H9 (cell line): ENCODE results near the gene TFB1M. TPM values are rescaled to one million over a fixed set of nuclear protein-coding genes. Genes with fewer than 3 reads are reported as not detected.
A peak's percentile ranks its signal among the peaks of the same experiment; 100 is the strongest.

Experiments
- DNase-seq: peaks from one replicate; pipeline ENCODE4 v3.0.0-alpha.2; 2017
- H2AFZ ChIP-seq: one replicate; pipeline ENCODE4 v1.6.1; 2013; ENCODE audit warnings: mild to moderate bottlenecking, low read length, control low read depth, moderate library complexity
- H2AK5ac ChIP-seq: 2 replicates; pipeline ENCODE4 v1.6.1; 2013; ENCODE audit warnings: low read length, control low read depth, mixed read lengths; ENCODE audit not compliant: insufficient read length
- H2BK120ac ChIP-seq: one replicate; pipeline ENCODE4 v1.6.1; 2013; ENCODE audit warnings: low read depth, mild to moderate bottlenecking, low read length, control low read depth, inconsistent platforms; ENCODE audit not compliant: poor library complexity, severe bottlenecking
- H2BK12ac ChIP-seq: 2 replicates; pipeline ENCODE4 v1.6.1; 2013; ENCODE audit warnings: low read length, control low read depth, mixed read lengths, low read depth; ENCODE audit not compliant: insufficient read length
- H2BK15ac ChIP-seq: 2 replicates; pipeline ENCODE4 v1.6.1; 2013; ENCODE audit warnings: low read depth, low read length, control low read depth
- H2BK20ac ChIP-seq: one replicate; pipeline ENCODE4 v1.6.1; 2013; ENCODE audit warnings: low read depth, mild to moderate bottlenecking, low read length, control low read depth, inconsistent platforms; ENCODE audit not compliant: poor library complexity, severe bottlenecking
- H2BK5ac ChIP-seq: 2 replicates; pipeline ENCODE4 v1.6.1; 2013; ENCODE audit warnings: low read length, control low read depth, mixed read lengths; ENCODE audit not compliant: insufficient read length
- H3K14ac ChIP-seq: 2 replicates; pipeline ENCODE4 v1.6.1; 2013; ENCODE audit warnings: low read length, control low read depth; ENCODE audit not compliant: insufficient read depth
- H3K18ac ChIP-seq: 2 replicates; pipeline ENCODE4 v1.6.1; 2013; ENCODE audit warnings: low read depth, mild to moderate bottlenecking, mixed read lengths, low read length, control low read depth; ENCODE audit not compliant: insufficient read length
- H3K23ac ChIP-seq: 2 replicates; pipeline ENCODE4 v1.6.1; 2013; ENCODE audit warnings: low read length, control low read depth, mixed read lengths, low read depth; ENCODE audit not compliant: insufficient read length
- H3K23me2 ChIP-seq: 2 replicates; pipeline ENCODE4 v1.6.1; 2013; ENCODE audit warnings: low read depth, mild to moderate bottlenecking, mixed read lengths, low read length, control low read depth; ENCODE audit not compliant: insufficient read length, poor library complexity, severe bottlenecking
- H3K27ac ChIP-seq: 2 replicates; pipeline ENCODE4 v1.5.1; 2013; ENCODE audit warnings: low read length, control low read depth, mixed read lengths, low read depth; ENCODE audit not compliant: insufficient read length
- H3K27me3 ChIP-seq: 2 replicates; pipeline ENCODE4 v1.6.1; 2013; ENCODE audit warnings: low read length, control low read depth, inconsistent platforms; ENCODE audit not compliant: insufficient read depth
- H3K4ac ChIP-seq: 2 replicates; pipeline ENCODE4 v1.6.1; 2013; ENCODE audit warnings: low read depth, mild to moderate bottlenecking, control low read depth, inconsistent platforms, low read length, moderate library complexity
- H3K4me1 ChIP-seq: 2 replicates; pipeline ENCODE4 v1.6.1; 2013; ENCODE audit warnings: low read length, control low read depth, inconsistent platforms; ENCODE audit not compliant: insufficient read depth
- H3K4me2 ChIP-seq: 2 replicates; pipeline ENCODE4 v1.6.1; 2013; ENCODE audit warnings: low read length, control low read depth, mixed read lengths; ENCODE audit not compliant: insufficient read length, insufficient read depth
- H3K56ac ChIP-seq: 2 replicates; pipeline ENCODE4 v1.6.1; 2013; ENCODE audit warnings: low read depth, mild to moderate bottlenecking, mixed read lengths, low read length, control low read depth; ENCODE audit not compliant: insufficient read length
- H3K79me1 ChIP-seq: 2 replicates; pipeline ENCODE4 v1.6.1; 2013; ENCODE audit warnings: low read depth, mild to moderate bottlenecking, moderate library complexity, low read length, control low read depth, inconsistent platforms; ENCODE audit not compliant: insufficient read depth, poor library complexity, severe bottlenecking
- H3K79me2 ChIP-seq: 2 replicates; pipeline ENCODE4 v1.6.1; 2013; ENCODE audit warnings: low read length, control low read depth, inconsistent platforms; ENCODE audit not compliant: insufficient read depth
- H3K9ac ChIP-seq: 2 replicates; pipeline ENCODE4 v1.6.1; 2013; ENCODE audit warnings: low read length, control low read depth, mixed read lengths; ENCODE audit not compliant: insufficient read length; ENCODE audit errors: extremely low read depth
- H3K9me3 ChIP-seq: one replicate; pipeline ENCODE4 v1.6.1; 2013; ENCODE audit warnings: low read depth, low read length, inconsistent platforms; ENCODE audit not compliant: control insufficient read depth
- H3T11ph ChIP-seq: one replicate; pipeline ENCODE4 v1.6.1; 2013; ENCODE audit warnings: mild to moderate bottlenecking, low read length, control low read depth, inconsistent platforms
- H4K20me1 ChIP-seq: one replicate; pipeline ENCODE4 v1.6.1; 2013; ENCODE audit not compliant: control insufficient read depth, insufficient read length, insufficient read depth
- H4K5ac ChIP-seq: 2 replicates; pipeline ENCODE4 v1.6.1; 2013; ENCODE audit warnings: low read depth, mild to moderate bottlenecking, mixed read lengths, low read length, control low read depth; ENCODE audit not compliant: insufficient read length
- H4K8ac ChIP-seq: replicated peaks from 2 replicates; pipeline ENCODE4 v1.6.1; 2013; ENCODE audit warnings: low read length, control low read depth, mixed read lengths, low read depth; ENCODE audit not compliant: insufficient read length
- H4K91ac ChIP-seq: 2 replicates; pipeline ENCODE4 v1.6.1; 2013; ENCODE audit warnings: low read depth, mild to moderate bottlenecking, moderate library complexity, mixed read lengths, low read length, control low read depth; ENCODE audit not compliant: insufficient read length
- H3K27ac Mint-ChIP-seq, 3 experiments: 2 replicates in 2 of 3; 3 replicates in 1 of 3; pipeline ENCODE4 v1.8.0; 2020 to 2021; ENCODE audit warnings: mixed read lengths in 3 of 3, mild to moderate bottlenecking in 1 of 3, moderate library complexity in 1 of 3
- H3K27me3 Mint-ChIP-seq: 2 replicates; pipeline ENCODE4 v1.8.0; 2021; ENCODE audit warnings: low read depth, mild to moderate bottlenecking, moderate library complexity, mixed read lengths
- H3K36me3 Mint-ChIP-seq, 3 experiments: 2 replicates in 2 of 3; 3 replicates in 1 of 3; pipeline ENCODE4 v1.8.0; 2020 to 2021; ENCODE audit warnings: low read depth in 3 of 3, mixed read lengths in 3 of 3; ENCODE audit not compliant: insufficient read depth in 1 of 3
- H3K4me1 Mint-ChIP-seq, 2 experiments: 2 replicates each; pipeline ENCODE4 v1.8.0; 2020; ENCODE audit warnings: mixed read lengths in 2 of 2
- H3K4me3 Mint-ChIP-seq, 2 experiments: 2 replicates in 1 of 2; 3 replicates in 1 of 2; pipeline ENCODE4 v1.8.0; 2020 to 2021; ENCODE audit warnings: mild to moderate bottlenecking in 2 of 2, mixed read lengths in 2 of 2, moderate library complexity in 1 of 2
- H3K9me3 Mint-ChIP-seq, 2 experiments: 2 replicates in 1 of 2; 3 replicates in 1 of 2; pipeline ENCODE4 v1.8.0; 2020; ENCODE audit warnings: mild to moderate bottlenecking in 2 of 2, mixed read lengths in 2 of 2, moderate library complexity in 1 of 2
- WGBS: extraction: QIAGEN DNeasy Blood & Tissue Kit; methylation state at CpG from one replicate; pipeline ENCODE4 v1.1.7; 2013; ENCODE audit warnings: missing lambda C conversion rate, low lambda C conversion rate, mixed read lengths; ENCODE audit not compliant: insufficient read length; ENCODE audit errors: extremely low coverage; 5-methylcytosine and 5-hydroxymethylcytosine counted together
- total RNA-seq: library from RNA; stranded (reverse); gene quantifications from 2 replicates; pipeline ENCODE4 v1.2.1, GENCODE V29; 2021
- TF ChIP-seq, protein P1 (sequence below): fragments of 200-600 bp; sonication (generic); conservative IDR thresholded peaks from 3 replicates; pipeline ENCODE4 v1.8.0; 2021; ENCODE audit warnings: antibody characterized with exemption, mild to moderate bottlenecking

Gene TFB1M
- total RNA-seq, 1 experiment from 2014 or later, result 28.6 TPM

DNA sequence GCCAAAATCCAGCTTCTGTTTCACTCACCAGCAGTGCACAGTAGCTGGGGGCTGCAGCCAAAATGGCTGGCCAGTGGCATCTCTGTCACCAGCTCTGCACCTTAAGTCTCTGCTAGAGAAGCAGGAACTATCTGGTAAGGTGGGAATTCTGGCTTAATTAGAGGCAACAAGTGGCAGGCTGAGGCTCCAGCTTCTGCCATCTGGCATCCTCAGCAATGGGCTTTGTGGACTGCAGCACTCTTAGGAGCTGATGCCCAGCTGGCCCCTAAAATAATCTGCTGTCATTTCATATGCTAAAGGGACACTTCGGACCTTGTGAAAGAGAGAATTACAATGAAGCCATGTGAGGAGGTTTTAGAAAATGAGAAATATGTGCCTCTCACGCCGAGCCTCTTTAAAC lies 55.1 kb downstream of the TFB1M start:
- Histone ChIP-seq H3K23me2 (no peaks in the 10 kb centered on the region), H3K56ac (no peak overlapping the region), H2BK12ac (no peak overlapping the region), H3T11ph (no peak overlapping the region), H2BK20ac (no peak overlapping the region), H4K5ac (no peak overlapping the region), H4K8ac (no peak overlapping the region), H3K4me1 (no peaks in the 10 kb centered on the region; the same call in 1 of the 2 replicates), H4K20me1 (no peaks in the 10 kb centered on the region), H4K91ac (no peak overlapping the region), H2AFZ (no peak overlapping the region), H2BK15ac (no peak overlapping the region), H3K9me3 (no peaks in the 10 kb centered on the region), H3K27me3 (no peaks in the 10 kb centered on the region), H3K79me2 (0 out of 2 replicates have a peak, but pooled peaks cover 2% of the 10 kb centered on the region), H3K23ac (no peak overlapping the region), H2AK5ac (no peak overlapping the region), H3K9ac (no peak overlapping the region), H2BK5ac (no peak overlapping the region), H3K27ac (no peak overlapping the region), H3K14ac (no peak overlapping the region), H3K4ac (no peak overlapping the region), H2BK120ac (no peak overlapping the region), H3K79me1 (no peaks in the 10 kb centered on the region), H3K4me2 (no peak overlapping the region), H3K18ac (no peak overlapping the region)
- Mint-ChIP-seq H3K4me1 (peaks cover 23 to 31% of the 10 kb centered on the region in 2 experiments), H3K27me3 (no peaks in the 10 kb centered on the region), H3K9me3 (no peaks in the 10 kb centered on the region), H3K36me3 (peaks cover 21 to 57% (median 44%) of the 10 kb centered on the region in 3 experiments; a peak in 6 of 7 replicates), H3K4me3 (no peak overlapping the region), H3K27ac (0 out of 7 replicates have a peak overlapping the region, but pooled peaks of 1 of the 3 experiments have one; percentile 65)
- TF ChIP-seq, protein P1, sequence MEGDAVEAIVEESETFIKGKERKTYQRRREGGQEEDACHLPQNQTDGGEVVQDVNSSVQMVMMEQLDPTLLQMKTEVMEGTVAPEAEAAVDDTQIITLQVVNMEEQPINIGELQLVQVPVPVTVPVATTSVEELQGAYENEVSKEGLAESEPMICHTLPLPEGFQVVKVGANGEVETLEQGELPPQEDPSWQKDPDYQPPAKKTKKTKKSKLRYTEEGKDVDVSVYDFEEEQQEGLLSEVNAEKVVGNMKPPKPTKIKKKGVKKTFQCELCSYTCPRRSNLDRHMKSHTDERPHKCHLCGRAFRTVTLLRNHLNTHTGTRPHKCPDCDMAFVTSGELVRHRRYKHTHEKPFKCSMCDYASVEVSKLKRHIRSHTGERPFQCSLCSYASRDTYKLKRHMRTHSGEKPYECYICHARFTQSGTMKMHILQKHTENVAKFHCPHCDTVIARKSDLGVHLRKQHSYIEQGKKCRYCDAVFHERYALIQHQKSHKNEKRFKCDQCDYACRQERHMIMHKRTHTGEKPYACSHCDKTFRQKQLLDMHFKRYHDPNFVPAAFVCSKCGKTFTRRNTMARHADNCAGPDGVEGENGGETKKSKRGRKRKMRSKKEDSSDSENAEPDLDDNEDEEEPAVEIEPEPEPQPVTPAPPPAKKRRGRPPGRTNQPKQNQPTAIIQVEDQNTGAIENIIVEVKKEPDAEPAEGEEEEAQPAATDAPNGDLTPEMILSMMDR, result no peak
- no CpG with 5 or more reads among the region's 3 CpGs for WGBS
- DNase-seq, result no peak
